ENCODE measurements around the gene DOCK8. TPM values are rescaled to one million over a fixed set of nuclear protein-coding genes. Genes with fewer than 3 reads are reported as not detected.
"Not testable (repeated sequence)": the region's sequence is repeated elsewhere in the genome, so short reads cannot be mapped to it uniquely, and the experiment has no call there.

The DOCK8 gene
- total RNA-seq, 1 experiment from 2014 or later, result 0.45 TPM

DNA sequence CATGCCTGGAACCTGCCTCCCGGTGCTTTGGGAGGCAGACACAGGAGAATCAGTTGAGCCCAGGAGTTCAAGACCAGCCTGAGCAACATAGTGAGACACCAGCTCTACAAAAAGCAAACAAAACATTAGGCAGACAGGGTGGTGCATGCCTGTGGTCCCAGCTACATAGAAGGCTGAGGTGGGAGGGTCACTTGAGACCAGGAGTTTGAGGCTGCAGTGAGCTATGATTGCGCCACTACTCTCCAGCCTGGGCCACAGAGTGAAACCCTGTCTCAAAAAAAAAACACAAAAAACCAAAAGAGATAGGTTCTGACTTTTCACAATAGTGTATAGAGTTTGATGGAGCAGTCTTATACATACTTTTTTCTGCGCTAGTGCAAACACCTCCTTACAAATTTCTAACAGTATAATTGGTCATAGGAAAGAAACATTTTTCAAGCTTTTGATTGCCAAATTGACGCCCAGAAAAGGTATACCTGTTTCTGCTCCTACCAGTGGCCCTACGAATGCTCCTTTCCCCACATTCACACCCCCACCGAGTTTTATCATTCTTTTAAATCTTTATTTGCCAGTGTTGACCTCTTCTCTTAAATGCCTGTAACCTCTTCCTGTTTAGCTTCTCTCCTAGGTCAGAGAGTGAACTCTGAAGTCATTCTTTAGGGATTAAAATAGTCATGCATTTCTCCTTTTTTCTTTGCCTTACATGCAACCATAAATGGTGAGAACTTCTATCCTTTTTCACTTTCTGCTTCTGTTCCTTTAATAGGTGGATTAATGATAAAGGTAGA, 7.5 kb downstream of the DOCK8 start:
- no peak for DNase-seq (ENCODE audit: low read depth, low spot score)
- in situ Hi-C loops (cut with HindIII; ENCODE audit: low pct_unique_long_range_greater_than_20kb, low sequenced_read_pairs), result no loop called here

DNA sequence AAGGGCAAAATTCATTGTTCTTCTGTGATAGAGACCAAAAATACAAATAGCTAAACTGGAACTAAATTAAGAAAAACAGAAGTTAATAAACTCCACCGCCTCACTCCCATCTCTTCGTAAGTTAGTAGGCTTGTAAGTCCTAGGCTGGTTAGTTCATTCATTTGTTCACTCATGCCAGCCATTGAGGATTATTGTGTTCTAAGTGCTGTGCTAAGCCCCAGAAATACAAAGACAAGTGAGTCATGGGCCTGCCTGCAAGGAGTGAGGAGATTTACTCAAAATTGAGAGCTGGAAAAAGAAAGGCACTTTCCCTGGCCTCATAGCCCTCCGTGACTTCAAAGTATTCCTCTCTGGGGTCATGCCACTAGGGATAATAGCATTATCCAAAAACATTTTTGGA, 8.5 kb downstream of the DOCK8 start:
- in situ Hi-C loops (cut with HindIII; ENCODE audit: low pct_unique_long_range_greater_than_20kb, low sequenced_read_pairs), result no loop called here
- no peak for DNase-seq (ENCODE audit: low read depth, low spot score)

DNA sequence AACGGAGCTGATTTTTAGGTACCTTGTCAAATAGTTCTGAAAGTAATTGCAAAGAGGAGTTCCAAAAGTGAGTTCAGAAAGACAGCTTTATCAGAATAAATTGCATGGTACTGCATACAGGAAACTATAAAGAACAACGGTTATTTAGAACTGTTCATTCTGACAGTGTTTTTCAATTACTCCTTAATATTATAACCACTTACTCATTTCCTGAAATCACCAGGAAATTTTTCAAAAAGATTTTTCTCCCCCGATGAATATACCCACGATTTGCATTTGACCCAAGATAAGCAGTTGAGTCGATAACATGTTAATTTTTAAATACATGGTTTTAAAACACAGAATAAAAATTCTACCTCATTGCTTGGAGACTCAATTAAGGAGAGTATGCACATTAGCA, 9.4 kb downstream of the DOCK8 start:
- no peak for DNase-seq (ENCODE audit: low read depth, low spot score)
- in situ Hi-C loops (cut with HindIII; ENCODE audit: low pct_unique_long_range_greater_than_20kb, low sequenced_read_pairs), result no loop called here

DNA sequence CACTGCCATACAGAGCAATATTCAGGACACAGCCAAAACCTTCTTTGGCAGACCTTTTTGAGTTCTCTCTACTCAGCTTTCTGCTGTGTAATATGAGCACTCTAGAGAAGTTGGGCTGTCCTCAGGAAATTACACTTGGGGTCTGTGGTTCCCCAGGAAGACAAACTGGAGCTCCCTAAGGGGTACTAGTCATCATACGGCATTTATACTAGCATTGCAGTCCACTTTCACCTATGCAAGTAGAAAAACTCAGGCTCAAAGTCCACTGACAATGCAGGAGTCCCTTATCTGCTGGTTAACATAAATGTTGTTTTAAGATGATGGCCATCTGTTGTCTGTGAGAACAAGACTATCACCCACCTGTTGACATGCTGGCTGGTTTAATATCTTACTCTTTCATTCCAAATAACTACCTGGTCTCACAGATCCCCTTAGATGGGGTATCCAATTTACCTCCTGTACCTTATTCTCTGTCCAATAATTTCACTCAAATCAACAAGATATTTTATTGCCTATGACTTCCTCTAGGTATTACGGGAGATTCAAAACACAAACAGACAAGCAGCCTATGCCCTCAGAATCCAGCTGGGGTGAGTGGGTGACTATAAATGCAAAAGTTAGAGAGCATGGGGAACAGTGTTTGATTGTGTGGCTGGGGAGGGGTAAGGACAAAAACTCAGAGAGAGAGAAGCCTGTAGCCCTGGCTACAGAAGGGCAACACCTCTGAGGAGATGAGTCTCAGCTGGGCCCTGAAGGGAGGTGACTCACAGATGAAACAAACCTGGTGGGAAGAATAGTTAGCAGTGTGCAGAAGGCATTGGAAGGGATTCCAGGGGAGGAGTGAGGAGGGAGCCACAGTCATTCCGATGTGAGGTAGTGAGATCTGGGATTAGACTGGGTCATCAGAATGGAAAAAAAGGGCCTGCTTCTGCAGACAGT, 10.2 kb downstream of the DOCK8 start:
- DNase-seq (ENCODE audit: low read depth, low spot score), result no peak
- in situ Hi-C loops (cut with HindIII; ENCODE audit: low pct_unique_long_range_greater_than_20kb, low sequenced_read_pairs), result no loop called here

DNA sequence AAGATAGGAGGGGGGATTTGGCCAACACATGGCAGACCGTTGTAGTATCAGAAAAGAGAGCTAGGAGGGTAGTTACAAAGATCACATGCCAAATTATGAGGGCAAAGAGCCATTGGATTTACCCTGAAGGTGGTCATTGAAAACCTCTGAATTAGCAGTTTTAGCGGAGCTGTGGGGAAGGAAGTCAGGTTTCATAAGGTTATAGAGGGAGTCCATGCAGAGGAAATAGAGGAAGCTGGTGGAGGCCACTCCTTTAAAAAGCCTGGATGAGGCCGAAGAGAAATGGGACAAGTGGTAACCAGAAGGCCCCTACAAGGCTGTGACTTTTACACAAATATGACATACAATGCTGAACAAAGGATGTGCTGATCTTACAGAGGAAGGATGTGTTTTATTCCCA, 13.2 kb downstream of the DOCK8 start:
- in situ Hi-C loops (cut with HindIII; ENCODE audit: low pct_unique_long_range_greater_than_20kb, low sequenced_read_pairs), result no loop called here

DNA sequence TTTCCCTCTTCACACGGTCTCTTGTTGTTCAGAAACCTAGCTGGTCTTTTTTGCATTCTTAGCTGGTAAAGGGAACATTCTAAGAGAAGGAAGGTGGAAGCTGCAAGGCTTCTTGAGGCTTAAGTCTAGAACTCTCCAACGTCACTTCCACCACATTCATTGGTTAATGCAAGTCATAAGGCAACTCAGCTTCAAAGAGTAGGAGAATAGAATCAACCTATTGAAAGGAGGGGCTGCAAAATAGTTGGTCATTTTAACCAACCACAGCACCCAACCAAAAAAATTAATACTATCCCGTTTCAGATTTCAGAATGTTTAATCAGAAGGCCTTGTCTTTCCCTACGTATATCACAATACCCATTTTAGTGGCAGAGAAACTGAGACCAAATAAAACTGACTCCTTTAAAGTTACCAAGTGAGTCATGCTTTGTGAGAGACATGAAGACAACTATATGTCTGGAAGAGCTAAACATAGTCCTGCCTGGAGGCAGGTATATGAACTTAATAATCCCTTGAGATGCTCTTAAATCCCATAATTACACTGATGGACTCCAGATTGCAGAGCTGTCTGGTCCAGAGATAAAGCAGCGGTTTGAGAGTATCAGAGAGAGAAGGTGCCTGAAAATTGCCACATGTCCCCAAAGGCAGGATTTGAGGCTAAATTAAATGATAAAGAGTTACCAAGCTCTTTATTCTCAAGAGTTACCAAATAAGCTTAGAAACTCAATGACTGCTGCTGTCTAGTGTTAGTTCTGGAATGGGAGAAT, 14.4 kb downstream of the DOCK8 start:
- in situ Hi-C loops (cut with HindIII; ENCODE audit: low pct_unique_long_range_greater_than_20kb, low sequenced_read_pairs), result no loop called here
- DNase-seq (ENCODE audit: low read depth, low spot score), result no peak

More for the DNA sequence above, 13.2 kb downstream of the DOCK8 start:
- no peak for DNase-seq (ENCODE audit: low read depth, low spot score)

DNA sequence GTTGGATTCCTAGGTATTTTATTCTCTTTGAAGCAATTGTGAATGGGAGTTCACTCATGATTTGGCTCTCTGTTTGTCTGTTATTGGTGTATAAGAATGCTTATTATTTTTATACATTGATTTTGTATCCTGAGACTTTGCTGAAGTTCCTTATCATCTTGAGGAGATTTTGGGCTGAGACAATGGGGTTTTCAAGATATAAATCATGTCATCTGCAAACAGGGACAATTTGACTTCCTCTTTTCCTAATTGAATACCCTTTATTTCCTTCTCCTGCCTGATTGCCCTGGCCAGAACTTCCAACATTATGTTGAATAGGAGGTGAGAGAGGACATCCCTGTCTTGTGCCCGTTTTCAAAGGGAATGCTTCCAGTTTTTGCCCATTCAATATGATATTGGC, 17.0 kb downstream of the DOCK8 start:
- DNase-seq (ENCODE audit: low read depth, low spot score); in situ Hi-C loops (cut with HindIII; ENCODE audit: low pct_unique_long_range_greater_than_20kb, low sequenced_read_pairs): not testable (repeated sequence)

DNA sequence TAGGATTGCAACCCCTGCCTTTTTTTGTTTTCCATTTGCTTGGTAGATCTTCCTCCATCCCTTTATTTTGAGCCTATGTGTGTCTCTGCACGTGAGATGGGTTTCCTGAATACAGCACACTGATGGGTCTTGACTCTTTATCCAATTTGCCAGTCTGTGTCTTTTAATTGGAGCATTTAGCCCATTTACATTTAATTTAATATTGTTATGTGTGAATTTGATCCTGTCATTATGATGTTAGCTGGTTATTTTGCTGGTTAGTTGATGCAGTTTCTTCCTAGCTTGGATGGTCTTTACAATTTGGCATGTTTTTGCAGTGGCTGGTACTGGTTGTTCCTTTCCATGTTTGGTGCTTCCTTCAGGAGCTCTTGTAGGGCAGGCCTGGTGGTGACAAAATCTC, 19.0 kb downstream of the DOCK8 start:
- in situ Hi-C loops (cut with HindIII; ENCODE audit: low pct_unique_long_range_greater_than_20kb, low sequenced_read_pairs); DNase-seq (ENCODE audit: low read depth, low spot score): not testable (repeated sequence)

DNA sequence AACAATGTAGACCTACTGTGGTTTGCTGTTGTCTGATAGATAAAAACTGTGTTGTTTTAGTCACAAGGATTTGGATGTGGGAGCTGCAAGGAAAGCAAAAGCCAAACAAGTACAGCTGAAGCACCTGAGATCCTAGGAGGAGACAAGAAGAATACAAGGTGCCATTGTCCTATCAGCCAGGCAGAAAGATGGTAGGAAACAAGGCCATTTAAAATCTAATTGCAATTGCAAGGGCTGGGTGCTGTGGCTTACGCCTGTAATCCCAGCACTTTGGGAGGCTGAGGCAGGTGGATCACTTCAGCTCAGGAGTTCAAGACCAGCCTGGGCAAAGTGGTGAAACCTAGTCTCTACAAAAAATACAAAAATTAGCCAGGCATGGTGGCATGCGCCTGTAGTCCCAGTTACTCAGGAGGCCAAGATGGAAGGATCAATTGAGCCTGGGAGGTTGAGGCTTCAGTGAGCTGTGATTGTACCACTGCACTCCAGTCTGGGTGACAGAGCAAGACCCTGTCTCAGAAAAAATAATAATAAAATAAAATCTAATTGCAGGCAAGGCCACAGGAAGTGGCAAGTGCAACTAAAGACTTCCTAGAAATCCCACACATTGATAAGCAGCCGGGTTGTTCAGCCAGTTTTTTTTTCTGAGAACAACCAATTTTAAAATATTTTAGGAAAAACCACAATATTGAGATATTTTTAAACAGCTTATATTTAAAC, 22.6 kb downstream of the DOCK8 start:
- no peak for DNase-seq (ENCODE audit: low read depth, low spot score)
- in situ Hi-C loops (cut with HindIII; ENCODE audit: low pct_unique_long_range_greater_than_20kb, low sequenced_read_pairs), result no loop called here

DNA sequence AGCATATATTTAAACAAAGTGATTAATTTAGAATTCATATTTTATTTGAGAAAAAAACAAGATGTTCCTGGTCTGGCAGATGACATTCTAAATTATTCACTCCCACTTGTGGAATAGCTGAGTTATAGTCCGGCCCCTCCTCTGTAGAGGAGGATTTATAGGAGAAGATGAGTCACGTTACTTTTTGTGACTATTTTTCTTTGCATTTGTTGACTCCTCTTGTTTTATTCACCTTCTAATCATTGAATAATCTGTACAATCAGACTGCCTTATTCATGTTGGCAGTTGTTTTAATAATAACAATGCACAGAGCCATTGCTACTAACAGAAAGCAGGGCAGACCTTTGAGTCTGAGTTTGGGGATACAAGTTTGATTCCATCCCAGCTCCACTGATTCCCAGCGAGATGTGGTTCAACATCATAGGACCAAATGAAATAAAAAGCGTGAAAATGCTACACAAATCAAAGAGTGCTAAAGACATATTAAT, 23.2 kb downstream of the DOCK8 start:
- in situ Hi-C loops (cut with HindIII; ENCODE audit: low pct_unique_long_range_greater_than_20kb, low sequenced_read_pairs), result no loop called here
- no peak for DNase-seq (ENCODE audit: low read depth, low spot score)

DNA sequence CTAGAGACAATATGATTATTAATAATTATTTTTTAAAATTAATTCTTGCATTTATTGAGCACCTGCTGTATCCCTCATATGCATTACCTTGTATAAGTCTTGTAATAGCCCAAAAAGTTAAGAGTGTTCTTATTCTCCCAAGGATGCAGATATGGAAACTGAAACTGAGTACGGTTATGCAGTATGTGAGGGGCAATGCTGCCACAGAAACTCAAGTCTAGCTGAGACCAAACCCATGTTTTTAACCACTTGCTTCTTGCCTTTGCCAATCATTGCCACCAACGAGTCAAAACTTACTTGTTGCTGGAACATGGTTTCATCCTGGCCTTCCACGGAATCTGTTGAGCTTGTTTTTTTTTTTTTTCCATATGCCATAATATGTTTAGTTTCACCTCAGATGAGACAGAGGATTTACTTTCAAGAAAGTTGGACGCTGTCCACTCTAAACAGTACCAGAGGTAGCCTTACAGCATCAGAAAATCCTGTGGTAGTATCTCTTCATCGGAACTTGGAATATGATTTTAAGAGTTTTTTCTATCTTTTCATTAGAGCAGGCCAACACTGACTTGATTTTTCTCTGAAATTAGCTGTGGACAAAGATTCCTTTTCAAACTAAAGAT, 27.9 kb downstream of the DOCK8 start:
- DNase-seq (ENCODE audit: low read depth, low spot score), result no peak
- in situ Hi-C loops (cut with HindIII; ENCODE audit: low pct_unique_long_range_greater_than_20kb, low sequenced_read_pairs), result no loop called here

DNA sequence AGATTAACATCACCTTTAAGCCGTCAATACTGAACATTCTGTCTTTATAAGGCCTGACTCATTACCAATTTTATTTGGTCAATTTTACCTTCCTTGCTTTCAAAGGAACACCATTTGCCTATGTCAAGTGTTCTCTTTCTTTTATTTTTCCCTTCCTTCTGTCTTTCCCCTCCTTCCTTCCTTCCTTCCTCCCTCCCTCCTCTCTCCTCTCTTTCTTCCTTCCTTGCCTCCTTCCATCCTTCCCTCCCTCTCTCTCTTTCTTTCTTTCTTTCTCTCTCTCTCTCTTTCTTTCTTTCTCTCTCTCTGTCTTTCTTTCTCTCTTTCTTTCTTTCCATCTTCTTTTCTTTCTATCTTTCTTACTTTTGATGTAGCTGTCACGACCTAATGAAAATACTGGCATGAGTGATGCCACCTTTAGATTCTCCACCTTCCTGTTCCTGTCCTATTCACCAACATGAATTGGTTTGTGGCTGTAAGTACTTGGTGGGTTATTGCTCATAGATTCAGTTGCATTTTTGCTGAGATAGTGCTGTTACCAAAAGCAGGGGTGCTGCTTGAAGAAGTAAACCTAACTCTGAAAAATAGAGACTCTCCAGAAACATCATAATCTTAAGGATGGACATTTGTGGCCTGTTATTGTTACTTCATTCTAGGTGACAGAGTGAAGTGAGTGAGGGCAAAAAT, 33.8 kb downstream of the DOCK8 start:
- no peak for DNase-seq (ENCODE audit: low read depth, low spot score)
- in situ Hi-C loops (cut with HindIII; ENCODE audit: low pct_unique_long_range_greater_than_20kb, low sequenced_read_pairs), result no loop called here

DNA sequence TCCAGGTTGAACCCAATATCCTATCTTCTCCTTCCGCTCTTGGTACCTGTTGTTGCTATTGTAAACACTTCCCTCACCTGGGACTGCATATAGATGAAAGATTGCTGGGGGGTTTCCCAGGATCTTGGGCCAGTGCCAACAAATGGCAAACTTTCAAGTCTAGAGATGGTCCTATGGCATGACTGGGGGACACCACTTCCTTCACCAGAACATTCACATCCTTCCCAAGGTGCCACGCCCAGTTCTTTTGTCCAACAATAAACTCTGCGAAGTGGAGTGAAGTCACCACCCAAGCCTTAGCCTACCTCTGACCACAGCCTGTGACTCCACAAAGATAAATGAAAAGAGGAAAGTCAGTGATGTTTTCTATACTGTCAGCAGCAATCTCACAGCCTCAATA, 34.4 kb downstream of the DOCK8 start:
- DNase-seq (ENCODE audit: low read depth, low spot score), result no peak
- in situ Hi-C loops (cut with HindIII; ENCODE audit: low pct_unique_long_range_greater_than_20kb, low sequenced_read_pairs), result no loop called here

DNA sequence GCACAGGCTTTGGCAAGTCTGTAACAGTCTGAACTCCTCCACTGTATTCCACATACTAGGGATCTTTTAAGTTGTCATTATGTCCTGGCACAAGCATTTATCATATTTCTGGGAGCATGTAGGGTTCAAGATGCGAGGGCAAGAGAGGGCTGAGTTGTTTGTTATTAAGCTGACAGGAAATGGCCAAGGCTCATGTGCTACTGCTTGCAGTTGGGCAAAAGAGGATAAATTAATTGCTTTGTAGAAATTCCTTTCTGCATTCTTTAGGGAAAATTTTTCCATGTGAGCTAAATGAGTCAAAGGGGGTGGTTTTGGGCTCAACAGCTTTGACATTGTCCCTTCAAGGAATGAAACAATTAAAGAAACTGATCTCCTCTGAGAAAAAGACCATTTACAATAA, 35.4 kb downstream of the DOCK8 start:
- DNase-seq (ENCODE audit: low read depth, low spot score), result no peak
- in situ Hi-C loops (cut with HindIII; ENCODE audit: low pct_unique_long_range_greater_than_20kb, low sequenced_read_pairs), result no loop called here

DNA sequence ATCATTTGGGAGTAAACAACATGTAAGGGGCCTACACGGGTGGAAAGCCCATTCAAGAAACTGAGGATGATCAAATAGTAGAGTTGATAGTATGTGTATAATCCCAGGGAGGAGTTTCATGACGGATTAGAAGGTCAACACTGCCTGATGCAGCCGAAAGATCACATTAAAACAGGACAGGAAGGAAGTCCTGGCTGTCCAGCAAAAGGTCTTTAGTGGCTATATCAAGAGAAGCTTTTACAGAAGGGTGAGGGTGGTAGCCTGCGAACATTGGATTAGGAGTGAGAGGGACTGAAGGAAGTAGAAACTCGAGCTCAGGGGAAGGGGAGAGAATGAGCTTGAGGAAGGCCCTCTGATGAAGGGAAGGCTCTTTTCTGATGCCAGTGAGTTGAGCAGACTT, 36.0 kb downstream of the DOCK8 start:
- in situ Hi-C loops (cut with HindIII; ENCODE audit: low pct_unique_long_range_greater_than_20kb, low sequenced_read_pairs), result no loop called here

DNA sequence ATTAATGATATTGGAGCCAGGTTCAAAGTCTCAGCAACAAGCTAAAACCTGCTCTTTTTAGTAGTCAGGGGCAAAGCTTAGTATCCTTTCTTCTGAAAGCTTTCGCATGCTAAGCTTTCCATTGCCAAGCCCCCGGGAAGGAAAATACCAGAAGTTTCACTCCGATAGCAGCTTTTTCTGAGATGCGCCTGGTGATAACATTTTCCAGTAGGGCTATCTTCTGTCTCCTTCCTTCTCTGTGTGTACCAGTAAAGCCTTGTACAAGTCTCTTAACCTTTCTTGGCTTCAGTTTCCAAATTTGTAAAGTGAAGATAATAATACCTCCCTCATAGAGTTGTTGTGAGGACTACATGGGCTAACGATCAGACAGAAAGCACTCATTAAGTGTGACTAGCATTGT, 36.7 kb downstream of the DOCK8 start:
- in situ Hi-C loops (cut with HindIII; ENCODE audit: low pct_unique_long_range_greater_than_20kb, low sequenced_read_pairs), result no loop called here
- no peak for DNase-seq (ENCODE audit: low read depth, low spot score)

More for the DNA sequence above, 36.0 kb downstream of the DOCK8 start:
- no peak for DNase-seq (ENCODE audit: low read depth, low spot score)
